Right cardiac atrium (tissue), 5 donors: Measurements from ENCODE around the gene SLC5A3. TPM values are rescaled to one million over a fixed set of nuclear protein-coding genes. Genes with fewer than 3 reads are reported as not detected.

ENCODE experiments used
- polyA plus RNA-seq: library from polyadenylated mRNA; stranded (reverse); fragments of 200-250 nt; gene quantifications from one replicate; pipeline ENCODE4 v1.2.3, GENCODE V29; 2013
- total RNA-seq, 4 donors: library from RNA; stranded (reverse); fragmentation: NEBNext Ultra II Directional; extraction: Animal tissue kit (Norgen Biotek cat#: 25700); gene quantifications; one replicate each; pipeline ENCODE4 v1.2.1, GENCODE V29; 2021
- donor health status: healthy with polysubstance abuse.
- donor health status: DM: no; HTN: yes; CAD: no.
- donor health status: DM: no; HTN: no; CAD: no.
- donor health status: DM: no; HTN: yes; CAD: no; lungs with severe emphysema.
- donor health status: DM: yes; HTN: yes; CAD: no.

Gene SLC5A3
- total and polyA plus RNA-seq, 5 donors: 2.2 to 11.7 (median 5.7) TPM

Other genes with a start within 250 kb of the SLC5A3 start
- 100 to 1,000 TPM; 538 to 677 (median 585) TPM for gene ATP5PO, start 157.8 kb upstream of the SLC5A3 start, total RNA-seq
- 1,692 TPM for gene ATP5PO, start 157.8 kb upstream of the SLC5A3 start, polyA plus RNA-seq
- gene MRPS6, start within 50 bp of the SLC5A3 start, total RNA-seq: 10 to 100 TPM; 67.6 to 78.1 (median 73.1) TPM
- gene MRPS6, start within 50 bp of the SLC5A3 start, polyA plus RNA-seq: 95.3 TPM